ENCODE data around the gene NOMO2.
"Not testable (repeated sequence)": the region's sequence is repeated elsewhere in the genome, so short reads cannot be mapped to it uniquely, and the experiment has no call there.

Gene NOMO2

DNA sequence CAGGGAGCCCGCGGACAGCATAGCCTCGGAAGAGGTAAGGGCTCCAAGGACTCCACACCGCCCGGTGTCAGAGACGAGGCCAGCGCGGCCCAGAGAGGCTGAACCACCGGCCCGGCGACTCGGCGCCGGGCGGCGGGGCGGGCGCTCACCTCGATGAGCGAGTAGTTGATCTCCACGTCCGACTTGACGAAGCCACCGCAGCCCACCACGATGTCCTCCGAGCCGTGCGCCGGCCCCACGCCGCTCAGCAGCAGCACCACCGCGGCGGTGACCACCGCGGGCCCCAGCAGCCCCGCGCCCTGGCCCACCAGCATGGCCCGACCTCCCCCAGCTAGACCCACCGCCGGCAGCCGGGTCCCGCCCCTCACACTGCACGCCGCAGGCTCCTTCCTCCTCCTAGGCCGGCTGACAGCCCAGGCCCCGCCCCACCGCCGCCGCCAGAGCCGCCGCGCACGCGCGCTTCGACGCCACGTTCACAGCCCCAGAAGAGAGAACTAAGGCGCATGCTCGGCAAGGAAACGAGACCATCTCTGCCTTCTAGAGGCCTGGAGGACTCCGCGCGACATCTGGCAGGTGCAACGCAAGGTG lies at the start of gene NOMO2:
TSS of gene NOMO2 (minus strand) at position 371 of the 588 bp plus-strand sequence. CDS start at position 314, 57 bp downstream.
- H3K36me3 ChIP-seq (ENCODE audit: control insufficient read depth in 2 of 2, insufficient read depth in 2 of 2, low read length in 2 of 2); H3K4me1 ChIP-seq (ENCODE audit: control insufficient read depth, insufficient read depth, low read length); H3K27ac ChIP-seq (ENCODE audit: low read length); H3K9ac ChIP-seq (ENCODE audit: low read length in 2 of 2); H3K27me3 ChIP-seq (ENCODE audit: control insufficient read depth in 1 of 2, insufficient read depth in 2 of 2, low read length in 2 of 2); H3K9me3 ChIP-seq (ENCODE audit: control insufficient read depth in 2 of 2, low read length in 2 of 2): not testable (repeated sequence)
- peak within 1 kb of the TSS in 1 of 2 donors; percentile 64 for H3K4me3 ChIP-seq (ENCODE audit: low read length in 2 of 2)

DNA sequence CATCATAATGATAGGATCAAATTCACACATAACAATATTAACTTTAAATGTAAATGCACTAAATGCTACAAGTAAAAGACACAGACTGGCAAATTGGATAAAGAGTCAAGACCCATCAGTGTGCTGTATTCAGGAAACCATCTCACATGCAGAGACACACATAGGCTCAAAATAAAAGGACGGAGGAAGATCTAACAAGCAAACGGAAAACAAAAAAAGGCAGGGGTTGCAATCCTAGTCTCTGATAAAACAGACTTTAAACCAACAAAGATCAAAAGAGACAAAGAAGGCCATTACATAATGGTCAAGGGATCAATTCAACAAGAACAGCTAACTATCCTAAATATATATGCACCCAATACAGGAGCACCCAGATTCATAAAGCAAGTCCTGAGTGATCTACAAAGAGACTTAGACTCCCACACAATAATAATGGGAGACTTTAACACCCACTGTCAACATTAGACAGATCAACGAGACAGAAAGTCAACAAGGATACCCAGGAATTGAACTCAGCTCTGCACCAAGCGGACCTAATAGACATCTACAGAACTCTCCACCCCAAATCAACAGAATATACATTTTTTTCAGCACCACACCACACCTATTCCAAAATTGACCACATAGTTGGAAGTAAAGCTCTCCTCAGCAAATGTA lies 48.4 kb upstream of the NOMO2 start:
- H3K4me3 ChIP-seq (ENCODE audit: low read length in 2 of 2); H3K27me3 ChIP-seq (ENCODE audit: control insufficient read depth in 1 of 2, insufficient read depth in 2 of 2, low read length in 2 of 2); H3K9ac ChIP-seq (ENCODE audit: low read length in 2 of 2): not testable (repeated sequence)

DNA sequence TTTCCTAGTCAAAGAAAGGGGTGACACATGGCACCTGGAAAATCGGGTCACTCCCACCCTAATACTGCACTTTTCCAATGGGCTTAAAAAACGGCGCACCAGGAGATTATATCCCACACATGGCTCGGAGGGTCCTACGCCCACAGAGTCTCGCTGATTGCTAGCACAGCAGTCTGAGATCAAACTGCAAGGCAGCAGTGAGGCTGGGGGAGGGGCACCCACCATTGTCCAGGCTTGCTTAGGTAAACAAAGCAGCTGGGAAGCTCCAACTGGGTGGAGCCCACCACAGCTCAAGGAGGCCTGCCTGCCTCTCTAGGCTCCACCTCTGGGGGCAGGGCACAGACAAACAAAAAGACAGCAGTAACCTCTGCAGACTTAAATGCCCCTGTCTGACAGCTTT lies 46.4 kb upstream of the NOMO2 start:
- not testable (repeated sequence) for H3K27ac ChIP-seq (ENCODE audit: low read length)

More for the DNA sequence above, 48.4 kb upstream of the NOMO2 start:
- not testable (repeated sequence) for H3K27ac ChIP-seq (ENCODE audit: low read length); H3K36me3 ChIP-seq (ENCODE audit: control insufficient read depth in 2 of 2, insufficient read depth in 2 of 2, low read length in 2 of 2); H3K4me1 ChIP-seq (ENCODE audit: control insufficient read depth, insufficient read depth, low read length); H3K9me3 ChIP-seq (ENCODE audit: control insufficient read depth in 2 of 2, low read length in 2 of 2)

GRCh38 chr16:18603572-18604246 lies 41.8 kb upstream of the NOMO2 start:
- H3K4me1 ChIP-seq (ENCODE audit: control insufficient read depth, insufficient read depth, low read length); H3K9me3 ChIP-seq (ENCODE audit: control insufficient read depth in 2 of 2, low read length in 2 of 2); H3K27ac ChIP-seq (ENCODE audit: low read length); H3K9ac ChIP-seq (ENCODE audit: low read length in 2 of 2); H3K36me3 ChIP-seq (ENCODE audit: control insufficient read depth in 2 of 2, insufficient read depth in 2 of 2, low read length in 2 of 2); H3K4me3 ChIP-seq (ENCODE audit: low read length in 2 of 2); H3K27me3 ChIP-seq (ENCODE audit: control insufficient read depth in 1 of 2, insufficient read depth in 2 of 2, low read length in 2 of 2): not testable (repeated sequence)

More for the DNA sequence above, 46.4 kb upstream of the NOMO2 start:
- not testable (repeated sequence) for H3K9me3 ChIP-seq (ENCODE audit: control insufficient read depth in 2 of 2, low read length in 2 of 2); H3K27me3 ChIP-seq (ENCODE audit: control insufficient read depth in 1 of 2, insufficient read depth in 2 of 2, low read length in 2 of 2); H3K4me1 ChIP-seq (ENCODE audit: control insufficient read depth, insufficient read depth, low read length); H3K4me3 ChIP-seq (ENCODE audit: low read length in 2 of 2); H3K9ac ChIP-seq (ENCODE audit: low read length in 2 of 2); H3K36me3 ChIP-seq (ENCODE audit: control insufficient read depth in 2 of 2, insufficient read depth in 2 of 2, low read length in 2 of 2)

GRCh38 chr16:18598582-18598981 lies 36.7 kb upstream of the NOMO2 start:
- H3K4me1 ChIP-seq (ENCODE audit: control insufficient read depth, insufficient read depth, low read length): not testable (repeated sequence)

GRCh38 chr16:18597734-18598133 lies 35.8 kb upstream of the NOMO2 start:
- H3K27me3 ChIP-seq (ENCODE audit: control insufficient read depth in 1 of 2, insufficient read depth in 2 of 2, low read length in 2 of 2); H3K9ac ChIP-seq (ENCODE audit: low read length in 2 of 2); H3K36me3 ChIP-seq (ENCODE audit: control insufficient read depth in 2 of 2, insufficient read depth in 2 of 2, low read length in 2 of 2); H3K4me1 ChIP-seq (ENCODE audit: control insufficient read depth, insufficient read depth, low read length); H3K27ac ChIP-seq (ENCODE audit: low read length); H3K4me3 ChIP-seq (ENCODE audit: low read length in 2 of 2); H3K9me3 ChIP-seq (ENCODE audit: control insufficient read depth in 2 of 2, low read length in 2 of 2): not testable (repeated sequence)

More at GRCh38 chr16:18598582-18598981, 36.7 kb upstream of the NOMO2 start:
- not testable (repeated sequence) for H3K9ac ChIP-seq (ENCODE audit: low read length in 2 of 2); H3K27me3 ChIP-seq (ENCODE audit: control insufficient read depth in 1 of 2, insufficient read depth in 2 of 2, low read length in 2 of 2); H3K4me3 ChIP-seq (ENCODE audit: low read length in 2 of 2); H3K27ac ChIP-seq (ENCODE audit: low read length); H3K36me3 ChIP-seq (ENCODE audit: control insufficient read depth in 2 of 2, insufficient read depth in 2 of 2, low read length in 2 of 2); H3K9me3 ChIP-seq (ENCODE audit: control insufficient read depth in 2 of 2, low read length in 2 of 2)

- not testable (repeated sequence) for H3K27me3 ChIP-seq (ENCODE audit: control insufficient read depth in 1 of 2, insufficient read depth in 2 of 2, low read length in 2 of 2); H3K4me1 ChIP-seq (ENCODE audit: control insufficient read depth, insufficient read depth, low read length); H3K9me3 ChIP-seq (ENCODE audit: control insufficient read depth in 2 of 2, low read length in 2 of 2); H3K36me3 ChIP-seq (ENCODE audit: control insufficient read depth in 2 of 2, insufficient read depth in 2 of 2, low read length in 2 of 2); H3K9ac ChIP-seq (ENCODE audit: low read length in 2 of 2); H3K4me3 ChIP-seq (ENCODE audit: low read length in 2 of 2); H3K27ac ChIP-seq (ENCODE audit: low read length)
These were observed 35.4 kb upstream of the NOMO2 start for GRCh38 chr16:18597319-18597718.

DNA sequence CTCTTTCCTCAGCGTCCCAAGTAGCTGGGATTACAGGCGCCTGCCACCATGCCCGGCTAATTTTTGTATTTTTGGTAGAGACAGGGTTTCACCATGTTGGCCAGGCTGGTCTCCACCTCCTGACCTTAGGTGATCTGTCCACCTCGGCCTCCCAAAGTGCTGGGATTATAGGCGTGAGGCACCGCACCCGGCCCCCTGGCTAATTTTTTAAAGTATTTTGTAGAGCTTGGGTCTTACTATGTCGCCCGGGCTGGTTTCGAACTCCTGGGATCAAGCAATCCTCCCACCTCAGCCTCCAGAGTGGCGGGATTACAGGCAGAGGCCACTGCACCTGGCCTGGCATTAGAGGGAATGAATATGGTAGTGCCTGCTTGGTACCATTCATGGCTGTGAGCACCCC lies 33.9 kb upstream of the NOMO2 start:
- H3K9me3 ChIP-seq (ENCODE audit: control insufficient read depth in 2 of 2, low read length in 2 of 2); H3K36me3 ChIP-seq (ENCODE audit: control insufficient read depth in 2 of 2, insufficient read depth in 2 of 2, low read length in 2 of 2): not testable (repeated sequence)

GRCh38 chr16:18594880-18595279 lies 33.0 kb upstream of the NOMO2 start:
- H3K4me1 ChIP-seq (ENCODE audit: control insufficient read depth, insufficient read depth, low read length); H3K36me3 ChIP-seq (ENCODE audit: control insufficient read depth in 2 of 2, insufficient read depth in 2 of 2, low read length in 2 of 2); H3K9ac ChIP-seq (ENCODE audit: low read length in 2 of 2); H3K27me3 ChIP-seq (ENCODE audit: control insufficient read depth in 1 of 2, insufficient read depth in 2 of 2, low read length in 2 of 2); H3K4me3 ChIP-seq (ENCODE audit: low read length in 2 of 2); H3K27ac ChIP-seq (ENCODE audit: low read length); H3K9me3 ChIP-seq (ENCODE audit: control insufficient read depth in 2 of 2, low read length in 2 of 2): not testable (repeated sequence)

More for the DNA sequence above, 33.9 kb upstream of the NOMO2 start:
- not testable (repeated sequence) for H3K27ac ChIP-seq (ENCODE audit: low read length); H3K9ac ChIP-seq (ENCODE audit: low read length in 2 of 2); H3K27me3 ChIP-seq (ENCODE audit: control insufficient read depth in 1 of 2, insufficient read depth in 2 of 2, low read length in 2 of 2); H3K4me3 ChIP-seq (ENCODE audit: low read length in 2 of 2); H3K4me1 ChIP-seq (ENCODE audit: control insufficient read depth, insufficient read depth, low read length)

- H3K36me3 ChIP-seq (ENCODE audit: control insufficient read depth in 2 of 2, insufficient read depth in 2 of 2, low read length in 2 of 2); H3K9ac ChIP-seq (ENCODE audit: low read length in 2 of 2); H3K27me3 ChIP-seq (ENCODE audit: control insufficient read depth in 1 of 2, insufficient read depth in 2 of 2, low read length in 2 of 2); H3K27ac ChIP-seq (ENCODE audit: low read length); H3K9me3 ChIP-seq (ENCODE audit: control insufficient read depth in 2 of 2, low read length in 2 of 2); H3K4me1 ChIP-seq (ENCODE audit: control insufficient read depth, insufficient read depth, low read length); H3K4me3 ChIP-seq (ENCODE audit: low read length in 2 of 2): not testable (repeated sequence)
These were observed 32.0 kb upstream of the NOMO2 start for GRCh38 chr16:18593904-18594303.

- H3K27me3 ChIP-seq (ENCODE audit: control insufficient read depth in 1 of 2, insufficient read depth in 2 of 2, low read length in 2 of 2); H3K4me1 ChIP-seq (ENCODE audit: control insufficient read depth, insufficient read depth, low read length); H3K27ac ChIP-seq (ENCODE audit: low read length); H3K9ac ChIP-seq (ENCODE audit: low read length in 2 of 2); H3K4me3 ChIP-seq (ENCODE audit: low read length in 2 of 2); H3K9me3 ChIP-seq (ENCODE audit: control insufficient read depth in 2 of 2, low read length in 2 of 2); H3K36me3 ChIP-seq (ENCODE audit: control insufficient read depth in 2 of 2, insufficient read depth in 2 of 2, low read length in 2 of 2): not testable (repeated sequence)
These were observed 31.1 kb upstream of the NOMO2 start for GRCh38 chr16:18592982-18593381.
